Mesendoderm (in vitro differentiated cells): ENCODE measurements around the gene POU4F1.

ENCODE experiments used
- DNase-seq: peaks from one replicate; pipeline ENCODE4 v3.0.0; 2013
- H2AK5ac ChIP-seq: 2 replicates; pipeline ENCODE4 v1.6.1; 2013; ENCODE audit warnings: low read length, inconsistent platforms
- H2BK120ac ChIP-seq: 2 replicates; pipeline ENCODE4 v1.6.1; 2013; ENCODE audit warnings: low read depth, mild to moderate bottlenecking, low read length, moderate library complexity, mixed read lengths
- H2BK15ac ChIP-seq: replicated peaks from 2 replicates; pipeline ENCODE4 v1.6.1; 2013; ENCODE audit warnings: low read depth, mild to moderate bottlenecking, moderate library complexity
- H2BK5ac ChIP-seq: 2 replicates; pipeline ENCODE4 v1.6.1; 2013; ENCODE audit warnings: low read length, inconsistent platforms
- H3K18ac ChIP-seq: 2 replicates; pipeline ENCODE4 v1.6.1; 2013; ENCODE audit warnings: mild to moderate bottlenecking, low read length, mixed read lengths
- H3K23ac ChIP-seq: one replicate; pipeline ENCODE4 v1.6.1; 2013; ENCODE audit warnings: low read length
- H3K27ac ChIP-seq: 2 replicates; pipeline ENCODE4 v1.5.1; 2013; ENCODE audit warnings: low read depth, mild to moderate bottlenecking, inconsistent platforms, low read length, moderate library complexity
- H3K27me3 ChIP-seq: 2 replicates; pipeline ENCODE4 v1.6.1; 2013; ENCODE audit warnings: low read length, control low read depth, mild to moderate bottlenecking, inconsistent platforms; ENCODE audit not compliant: insufficient read depth, poor library complexity
- H3K36me3 ChIP-seq: 2 replicates; pipeline ENCODE4 v1.6.1; 2013; ENCODE audit warnings: low read length, inconsistent platforms; ENCODE audit not compliant: control insufficient read depth, insufficient read depth
- H3K4ac ChIP-seq: one replicate; pipeline ENCODE4 v1.6.1; 2013; ENCODE audit warnings: low read depth, mild to moderate bottlenecking, low read length, moderate library complexity
- H3K4me1 ChIP-seq: 2 replicates; pipeline ENCODE4 v1.6.1; 2013; ENCODE audit warnings: low read depth, low read length, inconsistent platforms; ENCODE audit not compliant: control insufficient read depth
- H3K4me2 ChIP-seq: 2 replicates; pipeline ENCODE4 v1.6.1; 2013; ENCODE audit warnings: low read length
- H3K4me3 ChIP-seq: 2 replicates; pipeline ENCODE4 v1.5.1; 2013; ENCODE audit warnings: mild to moderate bottlenecking, low read length
- H3K56ac ChIP-seq: one replicate; pipeline ENCODE4 v1.6.1; 2013; ENCODE audit warnings: low read length
- H3K79me1 ChIP-seq: 2 replicates; pipeline ENCODE4 v1.6.1; 2013; ENCODE audit warnings: low read length, inconsistent platforms
- H3K79me2 ChIP-seq: 2 replicates; pipeline ENCODE4 v1.6.1; 2013; ENCODE audit warnings: mild to moderate bottlenecking, low read length; ENCODE audit not compliant: control insufficient read depth, insufficient read depth
- H3K9ac ChIP-seq: 2 replicates; pipeline ENCODE4 v1.6.1; 2013; ENCODE audit warnings: low read length, inconsistent platforms
- H4K5ac ChIP-seq: one replicate; pipeline ENCODE4 v1.6.1; 2013; ENCODE audit warnings: low read length
- H4K8ac ChIP-seq: one replicate; pipeline ENCODE4 v1.6.1; 2013; ENCODE audit warnings: low read depth, mild to moderate bottlenecking, control low read depth, low read length, moderate library complexity
- WGBS: extraction: QIAGEN DNeasy Blood & Tissue Kit; methylation state at CpG from one replicate; pipeline ENCODE4 v1.1.7; 2013; ENCODE audit warnings: low lambda C conversion rate, missing lambda C conversion rate; ENCODE audit not compliant: insufficient coverage; ENCODE audit errors: extremely low coverage; 5-methylcytosine and 5-hydroxymethylcytosine counted together

POU4F1 gene

DNA sequence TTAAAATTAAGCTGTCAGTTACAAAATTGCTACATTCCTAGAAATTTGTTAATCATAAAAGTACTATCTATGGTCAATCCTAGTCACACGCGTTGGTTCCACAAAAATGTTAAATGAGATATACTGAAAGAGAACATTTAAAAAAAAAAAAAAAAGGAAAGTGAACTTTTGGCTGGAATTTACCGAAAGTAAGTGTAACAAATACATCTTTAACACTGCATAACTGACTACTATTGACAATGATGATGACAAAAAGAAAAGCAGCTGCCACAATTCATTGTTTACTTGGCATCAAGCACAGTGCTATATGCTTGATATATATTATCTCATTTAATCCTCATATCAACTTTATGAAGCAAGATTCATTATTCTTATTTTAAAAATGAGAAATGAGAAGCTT is 19.8 kb upstream of the POU4F1 start:
- Histone ChIP-seq H2BK120ac (no peak overlapping the region), H2AK5ac (no peak overlapping the region), H3K79me2 (no peaks in the 10 kb centered on the region), H3K18ac (no peak overlapping the region), H2BK5ac (no peak overlapping the region), H3K4me1 (no peaks in the 10 kb centered on the region), H3K27ac (no peak overlapping the region), H3K9ac (no peak overlapping the region), H4K5ac (no peak overlapping the region), H3K56ac (no peak overlapping the region), H3K4ac (no peak overlapping the region), H4K8ac (no peak overlapping the region), H3K27me3 (no peaks in the 10 kb centered on the region), H3K79me1 (no peaks in the 10 kb centered on the region), H3K23ac (no peak overlapping the region), H2BK15ac (no peak overlapping the region), H3K36me3 (no peaks in the 10 kb centered on the region), H3K4me3 (no peak overlapping the region), H3K4me2 (no peak overlapping the region)
- no peak for DNase-seq
- WGBS: no CpG with 5 or more reads among the region's 3 CpGs

DNA sequence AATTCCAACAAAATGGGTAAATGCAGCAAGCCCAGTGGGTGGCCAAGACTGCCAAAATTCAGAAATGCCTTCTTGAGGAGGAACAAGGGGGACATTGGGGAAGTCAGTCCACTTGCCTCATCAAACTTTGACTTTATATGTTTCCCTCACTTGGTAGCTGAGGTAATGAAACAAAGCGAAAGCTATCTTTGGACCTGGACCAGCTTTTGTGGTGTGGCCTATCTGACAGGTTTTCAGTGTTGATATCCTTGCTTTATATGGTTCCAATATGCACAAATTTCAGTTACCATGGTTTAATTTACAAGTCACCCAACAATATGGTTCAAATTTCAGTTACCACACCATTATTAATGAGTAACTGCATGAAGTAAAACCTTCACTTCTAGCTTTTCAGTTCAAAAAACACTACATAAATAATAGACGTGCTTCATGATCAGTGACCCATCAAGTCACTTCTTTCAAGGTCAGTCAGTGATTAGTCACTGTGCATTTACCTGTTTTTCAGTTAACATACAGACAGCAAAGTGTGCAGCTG is 17.7 kb upstream of the POU4F1 start:
- no peak for DNase-seq
- Histone ChIP-seq H3K9ac (no peak overlapping the region), H3K4me2 (no peak overlapping the region), H3K4me3 (no peak overlapping the region), H3K23ac (no peak overlapping the region), H3K4me1 (no peaks in the 10 kb centered on the region), H3K79me1 (no peaks in the 10 kb centered on the region), H3K27ac (no peak overlapping the region), H2BK120ac (no peak overlapping the region), H4K5ac (no peak overlapping the region), H2AK5ac (no peak overlapping the region), H3K4ac (no peak overlapping the region), H3K56ac (no peak overlapping the region), H3K79me2 (no peaks in the 10 kb centered on the region), H2BK15ac (no peak overlapping the region), H3K36me3 (peaks cover 4% of the 10 kb centered on the region), H3K27me3 (no peaks in the 10 kb centered on the region), H2BK5ac (no peak overlapping the region), H3K18ac (no peak overlapping the region), H4K8ac (no peak overlapping the region)
- no CpG with 5 or more reads among the region's 2 CpGs for WGBS

DNA sequence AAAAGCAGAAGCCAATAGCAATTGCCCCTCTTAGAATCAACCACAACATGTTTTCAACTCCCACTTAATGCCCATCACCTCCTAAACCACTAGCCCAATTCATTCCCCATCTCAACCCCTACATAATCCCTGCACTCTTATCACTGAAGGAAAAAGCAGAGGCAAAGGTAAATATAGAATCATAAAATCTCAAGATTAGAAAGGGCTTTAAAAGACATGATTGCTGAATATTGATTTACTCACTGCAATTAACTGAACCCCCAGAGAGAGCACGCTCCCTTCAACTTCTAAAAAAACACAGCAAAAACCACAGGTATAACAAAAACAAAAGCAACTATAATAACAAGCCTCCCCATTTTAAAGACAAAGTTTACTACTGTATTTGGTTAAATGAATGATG is 15.1 kb upstream of the POU4F1 start:
- H3K79me1 ChIP-seq: no peaks in the 10 kb centered on the region
- H3K9ac ChIP-seq: no peak overlapping the region
- no peak overlapping the region for H3K23ac ChIP-seq
- no peak for DNase-seq
- no peak overlapping the region for H3K56ac ChIP-seq
- no peaks in the 10 kb centered on the region for H3K27me3 ChIP-seq
- no peak overlapping the region for H4K5ac ChIP-seq
- no peak overlapping the region for H2BK15ac ChIP-seq
- H3K79me2 ChIP-seq: no peaks in the 10 kb centered on the region
- H2AK5ac ChIP-seq: no peak overlapping the region
- peaks cover 4% of the 10 kb centered on the region for H3K36me3 ChIP-seq
- H2BK5ac ChIP-seq: no peak overlapping the region
- H3K4me3 ChIP-seq: no peak overlapping the region
- H3K4me2 ChIP-seq: no peak overlapping the region
- no peaks in the 10 kb centered on the region for H3K4me1 ChIP-seq
- WGBS: no CpG with 5 or more reads among the region's 1 CpG
- H3K18ac ChIP-seq: no peak overlapping the region
- no peak overlapping the region for H4K8ac ChIP-seq
- no peak overlapping the region for H2BK120ac ChIP-seq
- no peak overlapping the region for H3K27ac ChIP-seq
- H3K4ac ChIP-seq: no peak overlapping the region

DNA sequence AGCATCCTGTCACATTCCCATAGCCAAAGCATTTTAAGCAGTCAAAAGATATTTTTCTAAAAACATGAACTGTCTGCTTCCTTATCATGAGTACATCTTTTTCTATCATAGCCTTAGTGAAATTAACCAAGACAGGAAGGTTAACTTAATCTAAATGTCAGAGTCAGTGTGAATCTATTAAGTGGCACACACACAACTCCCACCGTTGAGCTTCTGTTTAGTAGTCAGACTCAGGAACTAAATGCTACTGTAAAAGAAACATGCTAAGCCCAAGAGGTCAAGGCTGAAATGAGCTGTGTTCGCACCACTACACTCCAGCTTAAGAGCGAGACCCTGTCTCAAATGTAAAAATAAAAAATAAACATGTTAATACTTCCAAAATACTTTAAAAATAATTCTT is 7.7 kb upstream of the POU4F1 start:
- Histone ChIP-seq H3K4me1 (peaks cover 5% of the 10 kb centered on the region), H4K5ac (no peak overlapping the region), H3K36me3 (no peaks in the 10 kb centered on the region), H3K79me2 (no peaks in the 10 kb centered on the region), H3K4ac (no peak overlapping the region), H2BK120ac (no peak overlapping the region), H2BK5ac (no peak overlapping the region), H3K4me3 (no peak overlapping the region), H4K8ac (no peak overlapping the region), H3K56ac (no peak overlapping the region), H3K18ac (no peak overlapping the region), H3K9ac (no peak overlapping the region), H3K27me3 (peaks cover 39% of the 10 kb centered on the region), H3K27ac (no peak overlapping the region), H3K4me2 (no peak overlapping the region), H2BK15ac (no peak overlapping the region), H3K79me1 (no peaks in the 10 kb centered on the region), H3K23ac (no peak overlapping the region), H2AK5ac (no peak overlapping the region)
- no peak for DNase-seq
- WGBS: no CpG with 5 or more reads among the region's 3 CpGs

DNA sequence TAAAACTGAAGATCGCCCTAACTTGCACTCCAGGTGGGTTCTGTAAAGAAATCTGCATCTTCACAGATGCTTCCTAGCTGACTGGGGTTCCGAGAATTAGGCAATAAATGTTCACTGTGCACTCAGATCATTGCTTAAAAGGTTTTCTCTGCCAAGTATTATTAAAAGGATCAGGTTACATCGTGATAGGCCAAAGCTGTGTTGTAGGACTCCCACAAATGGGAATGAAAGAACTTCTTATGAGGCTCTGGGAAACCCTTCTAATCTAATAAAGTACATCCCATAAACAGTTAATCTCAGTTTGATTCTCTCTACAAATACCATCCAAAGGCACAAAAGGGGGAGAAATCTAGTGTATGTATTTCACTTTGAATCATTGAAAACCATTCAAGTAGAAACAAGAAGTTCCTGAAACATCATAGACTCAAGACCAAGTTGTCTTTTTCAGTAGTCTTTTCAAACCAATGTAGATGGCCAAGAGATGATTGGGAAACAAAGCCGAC is 7.1 kb upstream of the POU4F1 start:
- H3K79me2 ChIP-seq: no peaks in the 10 kb centered on the region
- no peak for DNase-seq

More for the DNA sequence above, 7.1 kb upstream of the POU4F1 start:
- H3K9ac ChIP-seq: no peak overlapping the region
- no peak overlapping the region for H3K23ac ChIP-seq
- H4K5ac ChIP-seq: no peak overlapping the region
- peaks cover 45% of the 10 kb centered on the region for H3K27me3 ChIP-seq
- WGBS: no CpG with 5 or more reads among the region's 4 CpGs
- no peak overlapping the region for H2AK5ac ChIP-seq
- H4K8ac ChIP-seq: no peak overlapping the region
- H3K4me2 ChIP-seq: no peak overlapping the region
- H2BK120ac ChIP-seq: no peak overlapping the region
- H3K4me1 ChIP-seq: peaks cover 5% of the 10 kb centered on the region
- no peak overlapping the region for H3K56ac ChIP-seq
- no peak overlapping the region for H2BK15ac ChIP-seq
- H3K18ac ChIP-seq: no peak overlapping the region
- no peak overlapping the region for H3K27ac ChIP-seq
- H3K4ac ChIP-seq: no peak overlapping the region
- H3K79me1 ChIP-seq: no peaks in the 10 kb centered on the region
- no peak overlapping the region for H2BK5ac ChIP-seq
- no peaks in the 10 kb centered on the region for H3K36me3 ChIP-seq
- H3K4me3 ChIP-seq: no peak overlapping the region
